ENCODE data around the gene TM7SF2. TPM values are rescaled to one million over a fixed set of nuclear protein-coding genes. Genes with fewer than 3 reads are reported as not detected.

The TM7SF2 gene
- total and polyA plus RNA-seq, 2 of the 13 experiments (the other 11 are each of a cell fraction or from before 2014, with no cell fraction given) = 56.0 to 66.9 TPM

GRCh38 chr11:65121865-65122696 lies 10.4 kb downstream of the TM7SF2 start, which contains the start of the genes FAU and MRPL49 (continued):
- TF ChIP-seq PBX2 (CRISPR knock-in tag; IDR thresholded peaks at IDR 0.05) (0 out of 2 replicates have a peak, but pooled peaks have one; percentile 42), MIER2 (CRISPR knock-in tag; IDR thresholded peaks at IDR 0.05) (no peak), THAP9 (CRISPR knock-in tag; IDR thresholded peaks at IDR 0.05; ENCODE audit: borderline replicate concordance) (peak; percentile 93; the same call in 1 of the 2 replicates), ZNF34 (CRISPR knock-in tag; IDR thresholded peaks at IDR 0.05; ENCODE audit: borderline replicate concordance) (0 out of 2 replicates have a peak, but pooled peaks have one; percentile 86), DNMT3B (CRISPR knock-in tag; conservative IDR thresholded peaks at IDR 0.05) (peak; percentile 93), ZMAT5 (CRISPR knock-in tag; IDR thresholded peaks at IDR 0.05; ENCODE audit: borderline replicate concordance, low read depth) (peak; percentile 85; the same call in 1 of the 2 replicates), FOXP4 (CRISPR knock-in tag; IDR thresholded peaks at IDR 0.05) (peak; percentile 18; the same call in 1 of the 2 replicates), SATB2 (CRISPR knock-in tag; IDR thresholded peaks at IDR 0.05) (peak; percentile 55; the same call in 1 of the 2 replicates), HNF4G (IDR thresholded peaks at IDR 0.05; ENCODE audit: borderline replicate concordance, low read depth, low read length) (no peak), HNF4G (CRISPR knock-in tag; IDR thresholded peaks at IDR 0.05; ENCODE audit: borderline replicate concordance, low read depth) (peak; percentile 54; the same call in 1 of the 2 replicates), JDP2 (CRISPR knock-in tag; IDR thresholded peaks at IDR 0.05; ENCODE audit: borderline replicate concordance) (no peak), ZNF761 (CRISPR knock-in tag; conservative IDR thresholded peaks at IDR 0.05) (no peak; the same call in 1 of the 2 replicates), WIZ (CRISPR knock-in tag; IDR thresholded peaks at IDR 0.05) (no peak), KLF16 (CRISPR knock-in tag; IDR thresholded peaks at IDR 0.05) (peak in 1 of 2 experiments; percentile 43; a peak in 1 of 4 replicates), HDAC1 (CRISPR knock-in tag; IDR thresholded peaks at IDR 0.05) (peak; percentile 89), CREB1 (IDR thresholded peaks at IDR 0.05) (peak; percentile 98), CREB1 (CRISPR knock-in tag; IDR thresholded peaks at IDR 0.05) (peak; percentile 98), TERF1 (CRISPR knock-in tag; IDR thresholded peaks at IDR 0.05) (no peak), PRPF4 (IDR thresholded peaks at IDR 0.05; ENCODE audit: low read depth, low read length, poor library complexity, severe bottlenecking) (no peak), IKZF5 (CRISPR knock-in tag; IDR thresholded peaks at IDR 0.05) (peak; percentile 85)

All from HepG2 (cell line).